GM18499 (cell line): ENCODE measurements around the gene PFDN5.
"Not testable (repeated sequence)": the region's sequence is repeated elsewhere in the genome, so short reads cannot be mapped to it uniquely, and the experiment has no call there.

Experiments
- ATAC-seq: cut with Tn5 transposase; IDR thresholded peaks from one replicate; pipeline ENCODE4 v1.9.1; 2021; ENCODE audit warnings: moderate number of reproducible peaks; ENCODE audit not compliant: insufficient read depth, unreplicated experiment

Gene PFDN5

DNA sequence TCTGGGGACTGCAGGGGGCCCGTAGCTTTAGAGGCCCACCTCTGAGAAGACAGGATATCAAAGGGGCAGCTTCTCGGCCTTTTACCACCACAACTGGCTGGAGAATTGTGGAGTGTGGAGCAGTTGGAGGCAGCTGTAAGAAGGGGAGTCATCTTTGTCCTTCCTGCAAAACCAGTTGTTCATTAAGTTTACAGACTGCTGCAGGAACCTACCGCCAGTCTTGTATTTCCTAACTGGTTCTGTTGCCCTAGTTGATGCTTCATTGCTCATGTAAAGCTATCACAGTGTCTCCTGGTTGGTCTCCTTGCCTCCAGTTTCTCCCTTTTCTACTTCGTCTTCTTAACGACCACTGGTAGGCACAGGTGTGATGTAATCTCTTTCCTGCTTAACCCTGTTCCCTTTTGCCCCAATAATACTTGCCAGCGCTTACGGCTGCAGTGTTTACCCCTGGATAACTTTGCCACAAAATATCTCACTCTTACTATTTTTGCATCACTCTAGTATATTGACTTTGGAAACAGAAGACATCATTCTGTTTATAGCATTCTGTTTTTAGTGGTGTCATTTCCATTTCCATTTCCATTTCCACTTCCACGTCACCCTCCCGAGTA is 15.3 kb upstream of the PFDN5 start:
- ATAC-seq = no peak

DNA sequence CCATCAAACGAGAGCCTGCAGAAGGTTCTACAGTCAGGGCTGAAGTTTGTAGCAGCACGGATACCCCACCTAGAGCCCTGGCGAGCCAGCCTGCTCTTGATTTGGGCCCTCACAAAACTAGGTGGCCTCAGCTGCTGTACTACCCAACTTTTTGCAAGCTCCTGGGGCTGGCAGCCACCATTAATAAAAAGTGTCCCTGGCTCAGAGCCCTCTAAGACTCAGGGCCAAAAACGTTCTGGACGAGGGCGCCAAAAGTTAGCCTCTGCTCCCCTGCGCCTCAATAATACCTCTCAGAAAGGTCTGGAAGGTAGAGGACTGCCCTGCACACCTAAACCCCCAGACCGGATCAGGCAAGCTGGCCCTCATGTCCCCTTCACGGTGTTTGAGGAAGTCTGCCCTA is 8.9 kb upstream of the PFDN5 start:
- no peak for ATAC-seq

DNA sequence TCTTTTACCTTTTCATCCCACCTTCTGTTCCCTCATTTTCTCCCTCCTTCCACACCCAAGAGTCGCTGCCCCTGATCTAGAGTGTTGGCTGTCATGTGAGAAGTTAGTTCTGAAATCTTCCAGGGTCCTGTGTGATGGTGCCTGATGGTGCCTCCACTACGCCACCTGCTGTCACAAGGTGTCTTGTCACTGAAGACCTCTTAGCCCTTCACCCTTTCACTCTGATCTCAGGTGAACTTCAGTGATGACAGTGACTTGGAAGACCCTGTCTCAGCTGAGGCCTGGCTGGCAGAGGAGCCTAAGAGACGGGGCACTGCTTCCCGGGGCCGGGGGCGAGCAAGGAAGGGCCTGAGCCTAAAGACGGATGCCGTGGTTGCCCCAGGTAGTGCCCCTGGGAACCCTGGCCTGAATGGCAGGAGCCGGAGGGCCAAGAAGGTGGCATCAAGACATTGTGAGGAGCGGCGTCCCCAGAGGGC is 7.6 kb upstream of the PFDN5 start:
- no peak for ATAC-seq

DNA sequence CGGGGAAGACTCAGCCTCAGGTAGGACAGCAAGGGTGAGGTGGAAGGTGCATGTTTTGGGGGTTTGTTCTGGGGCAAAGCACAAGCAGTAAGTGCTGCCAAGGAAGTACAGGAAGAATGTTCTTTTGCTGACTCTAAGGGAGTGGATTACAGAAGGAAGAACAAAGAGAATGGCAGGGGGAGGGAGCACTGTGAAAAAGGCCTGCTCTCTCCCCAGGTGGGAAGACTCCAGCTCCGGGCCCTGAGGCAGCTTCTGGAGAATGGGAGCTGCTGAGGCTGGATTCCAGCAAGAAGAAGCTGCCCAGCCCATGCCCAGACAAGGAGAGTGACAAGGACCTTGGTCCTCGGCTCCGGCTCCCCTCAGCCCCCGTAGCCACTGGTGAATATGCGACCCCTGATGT is 7.0 kb upstream of the PFDN5 start:
- no peak for ATAC-seq

DNA sequence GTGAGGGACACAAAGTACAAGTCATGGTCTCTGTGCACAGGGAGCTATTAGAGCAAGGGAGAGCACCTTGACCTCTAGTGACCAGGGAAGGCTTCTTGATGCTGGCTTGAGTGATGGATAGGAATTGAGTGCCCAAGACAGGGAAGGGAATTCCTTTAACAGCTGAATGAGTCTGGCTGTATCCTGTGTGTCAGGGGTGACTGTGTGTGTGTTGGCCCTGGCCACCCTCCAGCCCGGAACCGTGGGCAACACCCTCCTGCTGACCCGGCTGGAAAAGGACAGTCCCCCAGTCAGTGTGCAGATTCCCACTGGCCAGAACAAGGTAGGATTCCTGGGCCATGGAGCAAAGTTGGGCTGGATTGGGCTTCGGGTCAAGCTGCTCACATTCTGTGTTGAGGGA is 5.5 kb upstream of the PFDN5 start:
- ATAC-seq = no peak

DNA sequence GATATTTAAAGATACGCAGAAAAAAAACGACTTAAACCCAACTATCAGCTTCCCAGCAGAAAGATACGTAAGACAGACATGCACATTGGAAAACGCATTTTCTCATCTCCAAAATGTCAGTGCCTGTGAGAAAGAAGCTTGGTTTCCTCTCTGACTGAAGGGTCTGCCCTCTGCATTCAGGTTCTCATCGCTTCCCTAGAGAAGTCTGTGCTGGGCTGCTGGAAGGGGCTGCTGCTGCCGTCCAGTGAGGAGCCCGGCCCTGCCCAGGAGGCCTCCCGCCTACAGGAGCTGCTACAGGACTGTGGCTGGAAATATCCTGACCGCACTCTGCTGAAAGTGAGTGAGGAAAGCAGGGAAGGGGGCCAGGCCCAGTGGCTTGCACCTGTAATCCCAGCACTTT is 4.7 kb upstream of the PFDN5 start:
- ATAC-seq = no peak

DNA sequence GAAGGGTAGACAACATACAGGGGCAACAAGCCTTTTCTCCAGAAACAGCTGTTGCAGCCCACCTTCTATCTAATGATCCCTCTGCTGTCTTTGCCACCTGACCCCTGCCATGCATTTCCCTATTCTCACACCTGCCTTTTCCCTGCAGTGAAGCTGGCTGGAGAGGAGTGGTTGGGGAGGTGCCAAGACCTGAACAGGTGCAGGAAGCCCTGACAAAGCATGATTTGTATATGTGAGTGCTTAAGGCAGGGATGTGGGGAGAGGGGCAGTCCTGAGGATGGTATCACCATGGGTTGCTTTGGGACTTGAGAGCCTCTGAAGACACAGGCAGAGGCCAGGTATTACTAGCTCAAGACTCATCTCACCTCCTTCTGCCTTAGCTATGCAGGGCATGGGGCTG is 2.9 kb upstream of the PFDN5 start:
- ATAC-seq = no peak

DNA sequence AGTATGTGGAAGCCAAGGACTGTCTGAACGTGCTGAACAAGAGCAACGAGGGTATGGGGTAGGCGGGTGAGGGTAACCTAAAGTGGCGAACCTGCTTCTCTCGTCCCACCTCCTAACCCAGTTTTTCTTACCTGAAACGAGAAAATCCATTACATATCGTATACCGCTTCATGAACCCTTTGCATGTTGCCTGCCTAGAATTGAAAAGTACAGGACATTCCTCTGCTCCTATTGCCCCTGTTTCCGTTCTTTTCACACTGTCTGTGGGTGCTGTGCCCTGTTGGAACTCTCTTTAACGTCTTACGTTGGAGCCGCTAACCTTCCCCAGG is 513 bp downstream of the PFDN5 start:
- no peak for ATAC-seq

DNA sequence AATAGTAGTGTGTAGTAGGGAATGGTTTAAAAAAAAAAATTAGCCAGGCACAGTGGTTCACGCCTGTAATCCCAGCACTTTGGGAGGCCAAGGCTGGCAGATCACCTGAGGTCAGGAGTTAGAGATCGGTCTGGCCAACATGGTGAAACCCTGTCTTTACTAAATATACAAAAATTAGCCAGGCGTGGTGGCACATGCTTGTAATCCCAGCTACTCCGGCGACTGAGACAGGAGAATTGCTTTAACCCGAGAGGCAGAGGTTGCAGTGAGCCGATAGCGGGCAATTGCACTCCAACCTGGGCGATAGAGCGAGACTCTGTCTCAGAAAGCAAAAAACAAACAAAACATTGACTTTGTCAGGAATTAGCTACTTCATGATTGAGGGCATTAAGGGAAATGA is 1.8 kb downstream of the PFDN5 start:
- ATAC-seq = not testable (repeated sequence)

DNA sequence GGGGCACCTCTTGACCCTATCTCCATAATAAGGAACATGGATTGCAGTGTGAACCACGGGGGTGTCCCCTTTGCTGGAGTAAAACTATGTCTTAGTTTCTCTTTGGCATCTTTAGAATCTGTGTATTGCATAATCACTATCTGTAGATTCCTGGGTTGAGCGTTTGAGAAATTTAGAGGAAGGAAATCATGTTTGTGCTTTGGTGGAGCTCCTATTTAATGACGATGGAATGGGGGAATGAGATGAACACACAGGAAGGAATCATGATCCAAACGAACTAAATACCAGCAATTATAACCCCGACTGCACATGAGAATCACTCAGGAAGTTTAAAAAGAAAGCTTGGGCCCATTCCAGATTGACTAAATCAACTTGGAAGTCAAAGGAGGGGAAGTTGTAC is 2.8 kb downstream of the PFDN5 start:
- ATAC-seq = no peak

DNA sequence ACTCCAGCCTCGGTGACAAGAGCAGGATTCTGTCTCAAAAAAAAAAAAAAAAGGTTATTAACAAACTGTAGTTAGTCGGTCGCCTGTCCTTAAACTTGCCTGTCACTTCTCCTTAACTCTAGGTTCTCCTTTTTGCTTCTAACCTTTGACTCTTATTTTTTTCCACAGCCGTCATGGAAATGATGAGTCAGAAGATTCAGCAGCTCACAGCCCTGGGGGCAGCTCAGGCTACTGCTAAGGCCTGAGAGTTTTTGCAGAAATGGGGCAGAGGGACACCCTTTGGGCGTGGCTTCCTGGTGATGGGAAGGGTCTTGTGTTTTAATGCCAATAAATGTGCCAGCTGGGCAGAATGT is 3.7 kb downstream of the PFDN5 start:
- ATAC-seq = peak; percentile 11

DNA sequence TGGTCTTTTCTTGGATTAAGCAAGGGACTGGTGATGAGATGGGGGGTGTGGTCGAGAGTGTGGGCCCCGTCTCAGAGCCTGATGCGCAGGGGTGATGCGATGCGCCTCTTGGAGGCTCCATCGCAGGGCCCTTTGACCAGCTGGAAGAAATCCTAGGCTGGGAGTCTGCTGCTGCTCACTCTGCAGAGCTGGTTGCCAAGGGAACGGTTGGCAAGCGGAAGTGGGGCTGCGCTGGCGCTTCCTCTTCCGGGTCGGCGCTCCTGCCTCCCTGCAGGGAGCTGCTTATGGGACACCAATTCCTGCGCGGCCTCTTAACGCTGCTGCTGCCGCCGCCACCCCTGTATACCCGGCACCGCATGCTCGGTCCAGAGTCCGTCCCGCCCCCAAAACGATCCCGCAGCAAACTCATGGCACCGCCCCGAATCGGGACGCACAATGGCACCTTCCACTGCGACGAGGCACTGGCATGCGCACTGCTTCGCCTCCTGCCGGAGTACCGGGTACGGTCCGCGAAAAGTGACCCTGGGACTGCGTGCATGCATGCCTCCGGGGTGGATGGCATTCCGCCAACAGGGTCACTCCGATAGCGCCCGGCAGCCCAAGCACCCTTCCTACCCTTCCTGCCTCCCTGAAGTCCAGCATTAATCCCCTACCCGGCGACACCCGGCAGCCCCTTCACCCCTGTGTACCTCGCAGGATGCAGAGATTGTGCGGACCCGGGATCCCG is 4.3 kb downstream of the PFDN5 start, which contains the start of gene MYG1:
TSS of gene MYG1 (plus strand) at position 242 of the 727 bp plus-strand sequence. CDS start at position 285, 43 bp downstream.
- ATAC-seq = peak; percentile 42

DNA sequence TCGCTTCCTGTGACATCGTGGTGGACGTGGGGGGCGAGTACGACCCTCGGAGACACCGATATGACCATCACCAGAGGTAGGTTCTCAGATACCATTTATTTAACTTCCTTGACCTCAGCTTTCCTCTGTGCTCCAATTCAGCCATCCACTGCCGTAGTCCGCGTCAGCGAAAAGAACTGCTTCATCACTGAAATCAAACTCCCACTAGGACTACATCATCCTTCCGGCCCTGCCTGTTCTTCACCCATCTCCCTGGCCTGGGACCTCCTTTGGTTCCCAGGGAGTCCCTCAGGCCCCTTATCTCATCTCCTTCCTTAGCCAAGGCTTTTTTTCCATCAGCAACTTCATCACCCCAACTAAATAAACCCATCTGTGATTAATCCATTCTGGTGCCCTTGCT is 4.8 kb downstream of the PFDN5 start:
- no peak for ATAC-seq

DNA sequence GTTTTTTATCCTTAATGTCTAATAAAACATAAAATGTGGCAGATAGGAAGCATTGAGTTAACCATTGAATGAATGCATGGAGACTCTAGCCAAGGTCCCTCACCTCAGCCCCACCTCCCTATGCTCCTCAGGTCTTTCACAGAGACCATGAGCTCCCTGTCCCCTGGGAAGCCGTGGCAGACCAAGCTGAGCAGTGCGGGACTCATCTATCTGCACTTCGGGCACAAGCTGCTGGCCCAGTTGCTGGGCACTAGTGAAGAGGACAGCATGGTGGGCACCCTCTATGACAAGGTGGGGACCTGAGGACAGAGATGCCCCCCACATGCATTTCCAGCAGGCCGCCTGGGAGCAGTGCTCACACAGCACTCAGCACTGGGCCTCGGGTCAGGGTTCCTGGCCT is 7.6 kb downstream of the PFDN5 start:
- no peak for ATAC-seq

DNA sequence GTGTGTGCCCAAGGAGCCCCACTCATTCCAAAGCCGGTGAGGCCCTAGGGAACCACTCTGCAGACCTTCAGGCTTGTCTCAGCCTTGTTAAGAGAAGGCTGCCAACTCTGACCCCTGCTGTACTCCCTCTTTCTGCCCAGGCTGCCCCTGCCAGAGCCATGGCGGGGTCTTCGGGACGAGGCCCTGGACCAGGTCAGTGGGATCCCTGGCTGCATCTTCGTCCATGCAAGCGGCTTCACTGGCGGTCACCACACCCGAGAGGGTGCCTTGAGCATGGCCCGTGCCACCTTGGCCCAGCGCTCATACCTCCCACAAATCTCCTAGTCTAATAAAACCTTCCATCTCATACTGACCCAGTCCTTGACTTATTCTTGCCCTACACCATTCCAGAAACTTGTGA is 11.5 kb downstream of the PFDN5 start:
- no peak for ATAC-seq

DNA sequence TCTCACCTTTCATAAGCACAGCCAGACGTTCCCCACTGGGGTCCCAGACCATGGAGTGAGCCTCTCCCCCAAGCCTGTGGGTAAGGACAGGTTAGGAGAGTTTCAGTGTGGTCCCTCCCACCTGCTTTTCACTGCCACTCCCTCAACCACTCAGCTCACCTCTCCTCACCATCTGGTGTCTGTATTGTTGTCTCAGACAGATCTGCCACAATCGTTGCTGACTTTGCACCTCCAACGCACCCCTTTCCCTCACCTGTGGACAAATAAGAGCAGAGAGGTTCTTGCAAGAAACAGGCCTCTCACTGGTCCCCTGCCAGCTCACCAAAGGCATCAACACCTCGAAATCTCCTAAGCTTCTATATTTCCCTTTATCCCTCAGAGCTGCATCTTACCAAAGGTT is 12.9 kb downstream of the PFDN5 start:
- ATAC-seq = no peak

DNA sequence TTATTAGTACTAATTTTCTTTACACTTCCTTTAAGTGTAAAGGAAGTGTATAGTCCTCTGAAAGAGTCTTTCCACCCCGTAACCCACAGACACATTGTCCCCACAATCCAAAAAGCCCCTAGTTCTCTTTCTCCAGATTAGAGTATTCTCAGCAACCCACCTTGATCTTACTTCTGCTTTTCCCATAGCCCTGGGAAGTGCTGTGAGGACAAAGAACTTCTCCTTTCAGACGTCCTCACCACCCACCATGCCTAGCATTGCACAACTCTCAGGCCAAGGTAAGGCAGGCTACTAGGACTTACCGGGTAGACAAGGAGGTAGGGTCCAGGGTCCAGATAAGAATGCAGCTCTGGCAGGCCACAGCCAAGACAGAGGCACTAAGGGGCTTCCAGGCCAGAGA is 18.7 kb downstream of the PFDN5 start:
- ATAC-seq = no peak

DNA sequence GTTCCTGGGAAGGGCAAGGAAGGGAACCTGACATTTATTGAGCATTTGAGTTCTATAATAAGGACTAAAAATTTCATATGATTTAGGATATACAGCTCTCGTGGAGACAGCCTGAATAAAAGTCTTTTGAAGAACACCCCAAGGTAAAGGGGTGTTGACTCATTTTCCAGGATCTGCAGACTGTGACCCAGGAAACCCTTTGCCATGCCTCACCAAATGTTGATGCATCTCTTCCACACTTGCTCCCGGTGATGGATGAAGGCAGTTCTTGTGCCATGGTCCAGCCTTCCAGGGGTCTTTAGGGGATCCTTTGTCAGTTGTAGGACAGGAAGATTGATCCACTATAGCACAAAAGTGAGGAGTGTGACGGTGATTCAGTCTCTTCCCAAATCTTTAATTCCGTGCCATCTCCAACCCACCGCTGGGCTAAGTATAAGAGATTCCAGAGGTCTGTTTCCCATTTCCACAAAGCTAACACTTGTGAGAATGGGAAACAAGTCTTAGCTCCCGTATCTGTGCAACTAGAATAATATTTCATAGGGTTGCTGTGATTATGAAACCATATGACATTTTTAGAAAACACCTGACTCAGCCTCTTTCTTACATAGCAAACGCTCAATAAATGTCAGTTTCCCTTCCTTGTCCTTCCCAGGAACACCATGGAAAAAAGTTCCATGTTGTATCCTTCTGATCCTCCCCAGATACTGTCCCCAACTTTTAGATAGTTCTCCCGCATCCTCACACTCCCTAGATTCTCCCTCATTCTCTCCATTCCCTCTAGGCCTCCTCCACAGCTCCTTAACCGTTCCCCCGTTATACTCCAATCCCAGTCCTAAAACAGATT is 25.2 kb downstream of the PFDN5 start:
- ATAC-seq = no peak

DNA sequence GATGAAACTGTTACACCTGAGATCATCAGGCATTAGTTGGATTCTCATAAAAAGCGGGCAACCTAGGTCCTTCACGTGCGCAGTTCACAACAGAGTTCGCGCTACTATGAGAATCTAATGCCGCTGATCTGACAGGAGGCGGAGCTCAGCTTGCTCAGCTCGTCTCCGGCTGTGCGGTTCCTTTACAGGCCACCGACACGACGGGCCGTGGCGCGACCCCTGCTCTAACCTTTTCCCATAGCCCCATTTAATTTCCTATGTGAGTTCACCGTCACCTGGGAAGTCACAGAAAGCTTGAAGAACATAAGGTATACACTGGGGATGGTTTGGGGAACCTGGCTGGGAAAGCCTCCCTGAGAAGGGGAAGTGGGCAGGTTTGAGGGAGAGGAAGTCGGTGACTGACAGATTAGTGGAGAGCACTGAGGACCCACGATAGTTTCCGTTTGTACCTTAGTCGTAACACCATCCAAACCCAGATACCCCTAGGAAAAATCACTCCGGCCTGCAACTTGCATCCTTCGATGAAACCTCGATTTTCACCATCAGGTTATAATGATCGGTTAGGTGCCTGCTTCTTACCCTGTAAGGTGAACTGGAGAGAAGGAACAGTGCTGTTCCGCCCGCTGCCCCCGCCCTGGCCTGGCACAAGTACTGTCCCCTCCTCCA is 28.9 kb downstream of the PFDN5 start:
- no peak for ATAC-seq

DNA sequence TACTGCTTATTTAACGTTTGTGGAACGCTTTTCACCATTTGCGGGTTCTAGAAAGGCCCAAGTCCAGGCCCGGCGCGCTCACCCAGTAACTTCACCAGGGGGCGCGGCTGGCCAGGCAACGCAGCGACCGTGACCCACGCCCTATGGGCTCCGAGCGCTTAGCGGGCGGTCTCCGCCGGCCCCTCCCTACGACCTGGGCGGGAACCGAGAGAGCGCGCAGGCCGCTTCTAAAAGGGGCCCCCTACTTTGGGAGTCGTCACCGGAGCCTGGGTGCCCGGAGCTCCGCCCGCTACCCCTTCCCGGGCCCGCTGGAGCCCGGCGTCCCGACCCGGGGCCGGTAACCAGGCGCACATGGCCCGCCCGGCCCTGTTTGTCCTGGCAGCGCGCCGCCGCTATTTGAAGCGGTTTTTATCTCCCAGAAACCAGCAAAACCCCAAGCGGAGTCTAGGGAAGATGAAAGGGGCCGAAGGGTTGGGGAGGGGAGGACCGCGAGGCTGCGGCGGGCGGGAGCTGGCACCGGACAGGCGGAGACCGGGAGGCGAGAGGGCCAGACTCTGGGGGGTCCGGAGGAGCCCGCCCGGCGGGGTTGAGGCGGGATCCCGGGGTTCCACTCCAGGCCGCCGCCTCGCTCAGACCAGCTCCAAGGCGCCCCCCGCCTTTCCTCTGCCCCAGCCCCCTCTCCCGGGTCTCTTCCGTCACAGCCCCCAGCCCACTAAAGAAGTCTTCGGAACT is 29.6 kb downstream of the PFDN5 start:
- ATAC-seq = no peak
